NCI-H1930 (cell line): ENCODE results near the gene DDOST.
"Not testable (repeated sequence)": the region's sequence is repeated elsewhere in the genome, so short reads cannot be mapped to it uniquely, and the experiment has no call there.

Experiments used
- DNase-seq, 2 experiments: peaks; one replicate each; lab custom pipeline; 2025; lab: John Stamatoyannopoulos, UW

The DDOST gene

DNA sequence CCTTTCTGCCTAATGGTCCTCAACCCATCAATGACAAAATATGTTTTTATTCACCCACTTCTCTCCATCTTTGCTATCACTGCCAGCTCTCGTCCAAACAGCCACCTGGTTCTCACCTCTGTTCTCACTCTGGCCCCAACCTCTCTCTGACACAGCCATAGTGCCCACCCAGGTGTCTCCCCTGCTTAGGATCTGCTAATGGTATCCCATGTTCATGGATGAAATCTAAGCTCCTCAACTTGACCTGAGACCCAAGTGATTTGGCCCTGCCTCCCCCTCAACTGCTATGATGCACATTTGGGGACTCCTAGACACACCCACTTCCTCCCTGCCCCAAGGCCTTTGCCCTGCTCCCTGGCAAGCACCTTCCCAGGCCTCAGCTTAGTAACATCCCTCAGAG, 30.7 kb upstream of the DDOST start:
- no peak for DNase-seq

DNA sequence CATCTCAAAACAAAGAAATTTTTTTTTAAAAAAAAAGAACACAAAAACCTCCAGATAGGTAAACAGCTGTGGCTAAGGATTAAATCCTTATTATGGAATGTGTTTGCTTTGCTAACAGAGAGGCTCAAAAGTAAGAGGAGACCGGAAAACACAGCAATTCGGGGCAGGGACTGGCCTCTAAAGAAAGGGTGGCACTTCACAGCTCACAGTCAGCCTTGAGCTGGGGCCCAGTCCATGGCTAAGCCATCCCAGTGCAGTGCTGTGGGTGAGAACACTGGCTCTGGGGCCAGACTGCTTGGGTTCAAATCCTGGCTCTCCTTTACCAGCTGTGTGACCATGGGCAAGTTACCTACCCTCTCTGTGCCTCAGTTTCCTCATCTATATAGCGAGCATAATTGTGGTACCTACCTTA, 28.5 kb upstream of the DDOST start:
- DNase-seq: no peak

DNA sequence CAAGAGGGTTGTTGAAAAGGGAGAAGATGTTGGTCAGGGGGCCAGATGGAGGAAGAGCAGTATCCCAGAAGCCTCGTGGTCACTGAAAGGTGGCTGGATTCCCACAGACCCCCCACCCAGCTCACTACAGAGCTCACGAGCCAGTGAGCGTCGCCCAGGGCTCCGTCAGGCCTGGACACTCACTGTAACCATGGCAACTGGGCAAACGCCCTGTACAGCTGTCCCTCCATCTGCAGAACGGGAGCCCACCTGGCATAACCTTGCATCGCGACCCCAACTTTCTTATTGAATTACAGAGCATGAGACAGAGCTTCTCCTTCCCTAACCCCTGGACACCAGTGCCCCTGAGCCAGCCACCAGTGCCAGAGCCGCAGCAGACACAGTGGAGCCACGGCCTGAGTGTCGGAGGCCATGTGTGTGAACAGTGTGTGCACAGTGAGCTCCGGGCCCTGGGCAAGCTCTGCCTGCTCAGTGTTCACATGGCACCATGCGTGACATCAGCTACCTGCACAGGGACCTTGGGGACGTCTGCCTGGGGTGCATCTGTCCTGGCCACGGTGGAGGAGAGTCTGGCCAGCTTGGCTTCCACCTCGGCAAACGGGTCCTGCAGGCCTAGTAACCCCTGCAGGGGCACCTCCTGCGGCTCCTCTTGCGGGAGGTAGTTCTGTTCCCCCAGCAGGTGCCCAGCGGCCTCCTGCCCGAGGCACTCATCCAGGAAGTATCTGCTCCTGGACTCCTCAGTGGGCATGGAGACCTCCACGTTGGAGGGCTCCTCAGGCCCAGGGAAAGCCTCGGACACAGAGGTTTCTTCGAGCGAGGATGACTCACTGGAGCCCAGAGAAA, 25.9 kb upstream of the DDOST start:
- DNase-seq: no peak

DNA sequence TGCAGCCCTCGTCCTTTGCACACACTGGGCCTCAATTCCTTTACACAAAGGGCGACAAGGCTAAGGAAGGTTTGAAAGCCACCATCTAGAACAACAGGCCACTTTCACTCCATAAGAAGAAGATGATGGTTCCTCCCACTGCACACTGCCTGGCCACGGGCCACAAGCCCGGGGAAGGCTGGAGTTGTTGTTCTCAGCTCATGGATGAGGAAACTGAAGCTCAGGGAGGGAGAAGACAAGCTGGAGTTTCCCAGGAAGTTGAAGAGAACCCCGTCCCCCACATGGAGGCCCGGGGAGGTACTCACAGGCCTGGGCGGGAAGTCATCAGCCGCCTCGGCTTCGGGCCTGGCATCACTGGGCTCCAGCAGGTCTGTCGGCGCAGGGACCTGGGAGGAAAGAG, 24.6 kb upstream of the DDOST start:
- DNase-seq: no peak

DNA sequence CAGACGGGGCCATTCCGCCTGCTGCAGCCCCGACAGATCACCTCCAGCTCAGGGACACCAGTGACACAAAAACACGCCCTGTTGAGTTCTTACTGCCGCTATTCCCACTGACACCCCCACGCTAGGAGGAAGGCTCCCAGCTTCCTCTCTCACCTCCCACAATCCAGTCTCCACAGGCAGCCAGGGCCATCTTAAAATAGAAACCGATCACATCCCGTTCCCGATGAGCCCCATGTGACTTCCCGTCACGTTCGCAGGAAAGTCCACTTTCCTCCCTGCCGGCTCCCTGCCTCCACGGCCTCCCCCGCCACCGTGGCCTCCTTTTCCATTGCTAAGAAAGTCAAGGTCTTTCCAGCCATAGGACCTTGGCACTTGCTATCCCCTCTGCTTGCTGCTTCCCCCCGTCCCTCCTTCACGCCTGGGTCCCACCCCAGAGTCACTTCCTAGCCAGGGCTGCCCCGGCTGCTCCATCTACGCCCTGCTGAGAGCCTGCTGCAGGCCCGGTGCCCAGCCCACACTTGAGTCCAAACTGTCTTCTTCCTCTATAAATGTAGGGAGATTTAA, 24.0 kb upstream of the DDOST start:
- no peak for DNase-seq

DNA sequence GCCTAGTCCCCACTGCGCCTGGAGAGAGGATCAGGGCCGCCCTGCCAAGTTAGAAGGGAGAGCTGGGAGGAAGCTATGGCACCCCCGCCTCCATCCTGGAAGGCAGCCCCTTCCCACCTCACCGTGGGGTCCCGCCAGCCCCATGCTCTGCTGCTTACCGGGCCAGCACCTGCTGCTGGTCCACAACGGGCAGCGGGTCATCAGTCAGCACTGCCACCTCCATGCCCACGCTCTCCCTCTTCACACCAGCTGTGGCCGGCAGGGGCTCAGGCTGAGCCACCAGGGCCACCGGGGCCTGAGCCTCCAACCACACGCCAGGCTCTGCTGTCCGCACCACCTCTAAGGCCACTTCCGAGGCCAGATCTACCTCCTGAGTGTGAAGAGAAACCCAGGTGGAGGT, 23.5 kb upstream of the DDOST start:
- no peak for DNase-seq

DNA sequence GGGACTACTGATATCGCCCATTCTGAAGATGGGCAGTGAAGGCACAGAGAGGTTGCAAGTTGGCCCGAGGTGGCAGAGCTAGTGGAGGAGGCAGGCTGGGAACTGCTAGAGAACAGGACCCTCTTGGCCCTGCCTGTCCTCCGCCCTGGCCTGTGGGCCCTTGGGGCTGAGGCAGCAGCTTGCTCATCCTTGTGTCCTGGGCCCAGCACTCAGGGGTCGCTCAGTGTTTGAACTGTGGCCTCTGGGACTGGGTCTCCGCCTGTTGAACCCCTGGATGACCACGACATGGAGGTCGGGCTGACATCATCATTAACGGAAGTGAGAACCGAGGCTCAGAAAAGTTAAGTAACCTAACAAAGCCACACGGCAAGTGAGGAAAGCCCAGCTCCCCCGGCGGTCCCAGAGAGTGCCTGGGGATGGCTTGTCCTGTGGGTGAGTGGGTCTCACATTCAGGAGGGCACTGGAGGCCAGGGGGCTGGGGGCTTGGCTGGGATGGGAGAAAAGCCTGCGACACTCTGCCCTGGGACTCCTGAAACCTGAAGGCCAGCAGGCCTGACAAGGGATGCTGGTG, 23.0 kb upstream of the DDOST start:
- no peak for DNase-seq

DNA sequence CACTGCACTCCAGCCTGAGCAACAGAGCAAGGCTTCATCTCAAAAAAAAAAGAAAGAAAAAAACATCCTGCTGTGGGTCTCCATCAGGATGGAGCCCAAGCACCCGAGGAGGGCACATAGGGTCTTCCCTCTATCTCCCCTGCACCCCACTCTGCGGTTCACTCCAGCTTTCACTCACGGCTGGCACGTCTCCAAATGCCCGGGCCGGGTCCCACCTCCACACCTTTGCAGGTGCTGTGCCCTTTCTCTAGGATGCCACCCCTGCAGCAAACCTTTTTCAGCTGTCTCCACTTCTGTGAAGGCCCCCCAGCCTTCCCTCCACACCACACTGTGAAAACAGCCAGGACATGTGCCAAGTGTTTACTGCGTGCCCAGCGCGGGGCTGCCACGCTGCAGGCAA, 22.4 kb upstream of the DDOST start:
- DNase-seq: no peak

DNA sequence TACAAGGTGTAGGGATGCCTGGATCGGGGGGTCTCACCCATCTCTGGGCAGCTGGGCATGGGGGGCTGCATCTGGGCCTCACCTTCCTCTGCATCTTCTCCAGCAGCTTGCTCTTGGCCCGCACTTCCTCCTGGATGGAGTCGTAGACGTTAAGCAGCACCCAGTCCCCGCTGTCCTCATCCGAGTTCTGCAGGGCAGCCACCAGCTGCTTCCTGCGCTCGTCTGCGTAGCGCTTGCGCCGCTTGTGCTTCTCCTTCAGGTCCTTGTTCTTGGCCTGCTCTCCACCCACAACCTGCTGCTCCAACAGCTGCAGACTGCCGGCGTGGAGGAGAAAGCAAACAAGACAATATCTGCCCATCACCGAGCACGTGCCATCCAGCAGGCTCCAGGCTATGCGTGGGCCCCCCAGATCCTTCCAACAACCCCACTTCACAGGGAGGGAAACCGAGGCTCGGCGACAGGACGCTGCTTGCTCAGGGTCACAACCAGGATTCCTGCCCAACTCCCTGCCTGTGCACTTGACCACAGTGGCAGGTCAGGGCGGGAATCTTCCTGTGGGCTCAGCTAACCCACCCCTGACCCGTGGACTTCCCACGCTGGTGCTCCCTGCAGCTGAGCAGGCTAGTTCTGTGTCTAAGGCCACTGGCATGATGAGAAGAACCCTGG, 21.5 kb upstream of the DDOST start:
- DNase-seq: no peak

DNA sequence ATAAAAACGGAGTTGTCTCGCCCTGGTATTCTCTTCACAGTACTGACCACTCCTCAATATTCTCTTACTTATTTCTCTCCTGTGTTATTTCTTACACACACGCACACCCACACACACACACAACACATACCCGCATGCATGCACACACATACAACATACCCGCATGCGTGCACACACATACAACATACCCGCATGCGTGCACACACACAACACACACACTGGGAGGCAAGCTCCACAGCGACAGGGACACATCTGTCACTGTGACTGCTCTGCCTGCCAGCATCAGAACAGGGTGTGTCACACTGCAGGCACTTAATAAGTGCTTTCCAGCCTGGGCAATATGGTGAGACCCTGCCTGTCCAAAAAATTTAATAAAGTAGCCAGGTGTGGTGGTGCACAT, 20.8 kb upstream of the DDOST start:
- no peak for DNase-seq

DNA sequence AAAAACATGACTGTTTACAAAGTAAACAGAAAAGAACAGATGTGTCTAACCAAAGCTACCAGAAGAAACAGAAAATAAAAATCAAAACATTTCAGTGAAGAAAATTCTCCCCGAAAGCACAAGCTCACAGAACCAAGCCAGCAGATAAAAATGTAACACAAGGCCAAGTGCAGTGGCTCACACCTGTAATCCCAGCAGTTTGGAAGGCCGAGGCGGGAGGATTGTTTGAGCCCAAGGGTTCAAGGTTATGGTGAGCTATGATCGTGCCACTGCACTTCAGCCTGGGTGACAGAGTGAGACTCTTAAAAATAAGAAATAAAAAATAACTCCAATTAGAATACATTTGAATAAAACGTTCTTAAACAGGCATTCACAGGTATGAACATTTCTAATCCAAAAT, 19.1 kb upstream of the DDOST start:
- DNase-seq: no peak

DNA sequence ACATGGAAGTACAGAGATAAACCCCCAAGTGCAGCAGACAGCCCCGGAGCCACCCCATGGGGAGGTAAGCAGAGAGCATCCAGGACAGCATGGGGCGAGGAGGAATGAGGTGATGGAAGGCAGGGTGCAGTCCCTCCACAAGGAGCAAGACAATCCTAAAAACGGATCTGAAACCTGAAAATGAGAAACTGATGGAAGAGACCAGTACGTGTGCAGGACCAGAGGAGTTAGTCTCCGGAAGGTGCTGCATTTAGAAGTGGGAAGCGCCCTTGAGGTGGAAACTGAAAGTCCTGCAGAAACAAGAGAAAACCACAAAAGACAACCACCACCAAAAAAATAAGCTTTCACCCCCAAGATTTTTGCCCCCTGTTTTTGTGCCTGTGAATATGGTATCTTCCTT, 17.4 kb upstream of the DDOST start:
- DNase-seq: no peak

DNA sequence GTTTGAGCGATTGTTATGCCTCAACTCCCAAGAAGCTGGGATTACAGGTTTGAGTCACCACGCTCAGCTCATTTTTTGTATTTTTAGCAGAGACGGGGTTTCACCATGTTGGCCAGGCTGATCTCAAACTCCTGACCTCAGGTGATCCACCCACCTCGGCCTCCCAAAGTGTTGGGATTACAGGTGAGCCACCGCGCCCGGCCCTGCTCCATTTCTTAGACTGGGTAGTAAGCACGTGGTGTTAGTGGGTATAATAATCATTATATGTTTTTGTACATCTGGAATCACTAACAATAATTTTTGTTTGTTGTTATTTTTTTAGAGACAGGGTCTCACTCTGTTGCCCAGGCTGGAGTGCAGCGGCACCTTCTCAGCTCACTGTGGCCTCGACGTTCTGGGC, 12.5 kb upstream of the DDOST start:
- DNase-seq: not testable (repeated sequence)

DNA sequence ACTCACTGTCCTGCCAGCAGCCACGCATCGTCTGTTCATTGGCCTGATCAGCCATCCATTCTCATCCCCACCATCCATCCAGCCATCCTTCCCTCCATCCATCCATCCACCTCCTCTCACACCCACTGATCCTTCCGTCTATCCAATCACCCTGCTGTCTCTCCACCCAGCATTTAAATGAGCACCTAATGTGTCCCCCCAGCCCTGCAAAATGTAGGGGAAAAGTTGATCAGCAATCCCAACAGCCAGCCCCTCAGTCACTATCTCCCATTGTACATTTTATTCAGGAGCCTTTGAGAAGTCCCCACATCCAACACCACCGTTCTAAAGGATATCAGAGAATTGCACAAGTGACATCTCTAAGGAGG, 11.1 kb upstream of the DDOST start:
- no peak for DNase-seq

DNA sequence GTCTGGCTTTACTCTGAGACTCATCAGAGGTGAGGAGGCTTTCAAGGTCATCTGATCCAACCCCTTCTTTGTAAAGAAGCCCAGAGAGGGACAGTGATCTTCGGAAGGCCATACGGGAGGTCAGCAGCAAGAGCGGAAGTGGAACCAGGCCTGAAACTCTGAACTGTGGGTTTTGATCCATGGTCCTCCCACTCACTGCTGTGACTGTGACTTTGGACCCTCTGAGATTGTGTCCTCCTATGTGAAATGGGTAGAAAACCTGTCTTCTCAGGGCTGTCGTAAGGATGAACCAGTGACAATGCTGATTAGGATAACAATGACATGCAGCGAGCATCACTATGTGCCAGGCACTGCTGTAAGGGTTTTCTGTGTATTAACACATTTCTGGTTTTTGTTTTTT, 9.8 kb upstream of the DDOST start:
- no peak for DNase-seq

DNA sequence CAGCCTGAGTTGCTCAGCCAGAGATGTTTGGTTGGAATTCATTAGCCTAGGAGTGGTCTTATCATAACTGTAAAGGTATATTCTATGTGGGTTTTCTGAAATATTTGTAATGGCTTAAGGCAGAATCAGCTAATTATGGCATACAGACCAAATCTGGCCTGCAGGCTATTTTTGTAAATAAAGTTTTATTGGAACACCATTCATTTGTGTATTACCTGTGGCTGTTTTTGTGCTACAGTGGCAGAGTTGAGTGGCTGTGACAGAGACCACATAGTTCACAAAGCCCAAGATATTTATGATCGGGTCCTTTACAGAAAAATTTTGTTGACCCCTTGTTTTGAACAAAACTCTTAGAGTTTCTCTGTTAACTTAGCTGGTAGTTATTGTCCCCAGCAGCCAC, 7.4 kb upstream of the DDOST start:
- DNase-seq: no peak

DNA sequence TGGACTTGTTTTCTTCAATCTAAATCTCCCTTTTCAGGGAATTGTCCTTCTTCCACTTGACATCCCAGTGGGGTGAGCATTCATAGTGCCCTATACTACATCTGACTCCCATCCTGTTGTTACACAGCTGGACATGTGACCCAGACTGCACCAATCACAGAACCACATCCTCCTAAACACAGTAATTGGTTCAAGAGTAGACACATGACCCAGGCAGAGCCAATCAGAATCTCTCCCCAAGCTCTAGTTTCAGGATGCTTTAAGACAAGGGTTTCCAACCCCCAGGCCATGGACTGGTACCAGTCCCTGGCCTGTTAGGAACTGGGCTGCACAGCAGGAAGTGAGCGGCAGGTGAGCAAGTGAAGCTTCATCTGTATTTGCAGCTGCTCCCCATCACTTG, 5.6 kb upstream of the DDOST start:
- no peak for DNase-seq

DNA sequence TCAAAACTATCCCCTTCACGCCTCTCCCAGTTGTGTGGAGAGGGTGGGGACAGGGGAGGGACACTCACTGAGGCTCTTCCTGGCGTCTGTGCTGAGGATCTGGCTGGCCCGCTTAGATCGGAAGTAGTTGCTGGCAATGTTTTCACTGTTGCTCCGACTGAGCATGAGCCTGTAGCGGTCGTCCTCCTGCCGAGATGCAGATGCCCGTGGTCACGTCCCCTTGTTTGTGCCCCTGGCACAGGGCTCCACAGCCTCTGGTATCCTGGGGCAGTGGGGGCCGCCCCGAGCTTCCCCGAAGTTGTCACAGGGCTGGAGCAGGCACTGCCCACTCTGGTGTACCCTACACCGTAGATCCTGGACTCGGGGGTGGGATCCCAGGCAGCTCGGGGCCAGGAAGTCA, 5.0 kb upstream of the DDOST start:
- no peak for DNase-seq

DNA sequence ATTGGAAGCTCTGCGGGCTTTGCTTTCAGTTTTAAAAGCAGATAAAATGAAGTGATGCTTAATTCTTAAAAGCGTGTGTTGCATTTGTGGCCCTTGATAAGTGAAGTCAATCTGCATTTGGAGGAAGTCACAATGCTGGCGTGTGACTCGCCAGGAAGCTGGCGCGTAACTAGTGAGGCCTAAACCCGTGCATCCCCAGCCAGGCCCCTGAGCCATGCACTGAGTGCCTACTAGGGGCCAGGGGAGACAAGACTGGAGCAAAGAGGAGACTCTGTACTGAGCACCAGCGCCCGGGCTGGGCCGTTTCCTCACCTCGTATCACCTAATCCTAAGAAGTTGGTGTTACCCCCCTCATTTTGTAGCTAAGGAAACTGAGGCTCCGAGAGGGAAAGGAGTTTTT, 4.6 kb upstream of the DDOST start:
- DNase-seq: no peak

DNA sequence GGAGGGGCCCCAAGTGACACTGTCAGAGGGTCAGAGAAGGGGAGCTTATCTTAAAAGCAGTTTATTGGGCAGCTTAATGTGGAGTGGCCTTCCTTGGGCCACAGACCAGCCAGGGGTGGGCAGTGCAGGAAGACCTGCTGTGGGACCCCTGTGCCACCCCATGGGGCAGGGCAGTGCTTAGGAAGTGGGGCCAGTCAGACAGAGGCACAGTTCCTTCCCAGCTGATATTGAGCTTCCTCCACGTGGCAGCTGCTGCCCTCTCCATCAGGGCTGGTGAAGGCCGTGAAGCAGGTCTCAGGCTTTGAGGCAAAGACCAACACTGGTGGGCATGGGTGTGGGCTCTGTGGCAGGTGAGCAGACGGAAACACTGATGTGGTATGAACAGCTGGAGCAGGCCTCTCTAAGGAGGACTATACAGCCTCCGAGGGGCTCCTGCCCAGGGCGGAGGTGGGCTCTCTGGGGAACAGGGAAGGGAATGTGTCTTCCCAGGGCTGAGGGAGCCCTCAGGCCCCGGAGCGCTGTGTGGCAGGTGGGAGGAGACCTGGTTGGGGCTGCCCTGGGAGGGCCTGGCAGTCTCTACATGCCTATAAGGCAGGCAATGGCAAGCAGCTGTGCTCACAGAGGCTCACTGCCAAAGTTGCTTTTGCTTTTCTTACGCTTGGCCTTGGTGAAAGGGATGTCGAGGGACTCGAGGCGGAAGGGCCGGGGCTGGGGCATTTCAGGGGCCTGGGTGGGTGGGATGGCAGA, 3.0 kb upstream of the DDOST start:
- no peak for DNase-seq

DNA sequence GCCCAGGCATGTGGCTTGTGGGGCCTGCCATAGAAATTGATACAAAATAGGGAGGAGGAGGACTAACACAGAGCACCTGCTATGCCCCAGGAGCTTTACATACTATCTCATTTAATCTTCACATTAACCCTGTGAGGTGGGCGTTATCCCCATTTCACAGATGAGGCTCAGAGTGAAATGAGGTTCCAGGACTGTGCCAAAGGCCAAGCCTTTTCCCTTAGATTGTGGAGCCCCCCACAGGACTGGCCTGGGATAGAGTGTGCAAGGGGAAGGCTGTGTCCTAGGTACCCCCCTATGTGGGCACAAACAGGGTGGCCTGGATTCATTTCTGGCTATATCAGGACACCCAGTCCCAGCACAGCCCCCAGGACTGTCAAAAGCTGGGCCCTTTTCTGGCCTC, 2.2 kb upstream of the DDOST start:
- DNase-seq: no peak

DNA sequence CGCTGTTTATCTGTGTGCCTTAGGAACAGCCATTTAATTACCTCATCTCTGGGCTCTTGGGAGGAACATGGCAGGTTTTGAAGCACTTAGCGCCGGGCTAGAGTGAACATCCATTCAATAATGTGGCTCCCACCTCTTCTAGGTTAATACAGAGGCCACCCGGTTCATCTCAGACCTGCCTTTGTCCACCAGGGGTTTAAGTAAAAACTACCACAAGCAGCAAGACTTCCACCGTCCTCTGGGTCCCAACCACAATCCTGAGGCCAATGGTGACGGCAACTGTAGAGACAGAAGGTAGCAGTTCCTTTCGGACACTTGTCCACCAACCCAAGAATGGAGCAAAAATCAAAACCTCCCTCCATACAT, 924 bp upstream of the DDOST start:
- no peak for DNase-seq

DNA sequence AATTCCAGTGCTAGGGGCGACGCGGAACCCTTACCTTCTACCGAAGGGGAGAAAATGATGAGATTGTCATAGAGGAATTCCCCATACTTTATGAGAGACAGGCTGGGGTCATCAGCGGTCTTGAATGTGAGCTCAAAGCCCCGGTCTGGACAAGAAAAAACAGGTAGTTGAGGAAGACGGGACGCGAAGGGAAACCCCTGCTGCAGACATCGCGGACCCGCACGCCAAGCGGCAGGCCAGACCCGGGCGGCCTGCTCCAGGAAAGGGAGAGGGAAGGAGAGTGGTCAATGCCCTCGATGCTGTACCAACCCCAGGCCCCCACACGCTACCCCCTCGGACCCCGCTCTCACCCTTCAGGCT, 342 bp downstream of the DDOST start:
- DNase-seq: no peak
